Epithelial cell of proximal tubule (primary cell): ENCODE results near the gene XRRA1. TPM values are rescaled to one million over a fixed set of nuclear protein-coding genes. Genes with fewer than 3 reads are reported as not detected.
"Not testable (repeated sequence)": the region's sequence is repeated elsewhere in the genome, so short reads cannot be mapped to it uniquely, and the experiment has no call there.

Experiments
- DNase-seq: peaks from one replicate; pipeline ENCODE4 v3.0.0-alpha.2; 2011; ENCODE audit warnings: low read depth
- H3K4me3 ChIP-seq: 2 replicates; pipeline ENCODE4 v1.5.1; 2011; ENCODE audit warnings: low read depth, mild to moderate bottlenecking, low read length
- total RNA-seq: library from RNA; depleted of rRNA; stranded (reverse); fragments of >200 nt; gene quantifications from 2 replicates; pipeline ENCODE4 v1.2.3, GENCODE V29; 2015
- TF ChIP-seq, protein P1 (sequence below): conservative IDR thresholded peaks from 2 replicates; pipeline ENCODE4 v1.5.1; 2012; ENCODE audit warnings: low read depth, mild to moderate bottlenecking, low read length

XRRA1 gene, protein sequence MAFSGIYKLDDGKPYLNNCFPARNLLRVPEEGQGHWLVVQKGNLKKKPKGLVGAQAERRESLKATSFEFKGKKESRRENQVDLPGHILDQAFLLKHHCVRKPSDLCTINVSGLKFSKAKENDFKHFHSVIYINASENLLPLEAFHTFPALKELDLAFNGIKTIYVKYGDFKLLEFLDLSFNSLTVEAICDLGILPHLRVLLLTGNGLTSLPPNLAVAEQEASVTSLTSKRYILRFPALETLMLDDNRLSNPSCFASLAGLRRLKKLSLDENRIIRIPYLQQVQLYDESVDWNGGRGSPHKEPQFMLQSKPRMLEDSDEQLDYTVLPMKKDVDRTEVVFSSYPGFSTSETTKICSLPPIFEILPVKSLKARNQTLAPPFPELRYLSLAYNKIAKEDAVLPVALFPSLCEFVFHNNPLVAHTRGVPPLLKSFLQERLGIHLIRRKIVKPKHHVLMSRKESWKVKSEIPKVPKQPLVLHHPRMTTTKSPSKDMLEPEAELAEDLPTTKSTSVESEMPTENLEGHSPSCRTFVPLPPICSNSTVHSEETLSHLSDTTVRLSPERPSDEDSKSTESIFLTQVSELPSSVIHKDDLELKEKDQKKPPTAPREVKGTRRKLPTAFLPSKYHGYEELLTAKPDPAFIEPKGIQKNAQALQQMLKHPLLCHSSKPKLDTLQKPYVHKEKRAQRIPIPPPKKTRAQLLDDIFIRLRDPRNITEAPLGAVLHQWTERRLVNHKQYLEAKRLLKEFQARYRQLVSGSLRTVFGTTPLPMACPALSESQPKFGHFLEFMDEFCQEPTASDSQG
- total RNA-seq, result 5.1 and 9.5 TPM in 2 replicates

DNA sequence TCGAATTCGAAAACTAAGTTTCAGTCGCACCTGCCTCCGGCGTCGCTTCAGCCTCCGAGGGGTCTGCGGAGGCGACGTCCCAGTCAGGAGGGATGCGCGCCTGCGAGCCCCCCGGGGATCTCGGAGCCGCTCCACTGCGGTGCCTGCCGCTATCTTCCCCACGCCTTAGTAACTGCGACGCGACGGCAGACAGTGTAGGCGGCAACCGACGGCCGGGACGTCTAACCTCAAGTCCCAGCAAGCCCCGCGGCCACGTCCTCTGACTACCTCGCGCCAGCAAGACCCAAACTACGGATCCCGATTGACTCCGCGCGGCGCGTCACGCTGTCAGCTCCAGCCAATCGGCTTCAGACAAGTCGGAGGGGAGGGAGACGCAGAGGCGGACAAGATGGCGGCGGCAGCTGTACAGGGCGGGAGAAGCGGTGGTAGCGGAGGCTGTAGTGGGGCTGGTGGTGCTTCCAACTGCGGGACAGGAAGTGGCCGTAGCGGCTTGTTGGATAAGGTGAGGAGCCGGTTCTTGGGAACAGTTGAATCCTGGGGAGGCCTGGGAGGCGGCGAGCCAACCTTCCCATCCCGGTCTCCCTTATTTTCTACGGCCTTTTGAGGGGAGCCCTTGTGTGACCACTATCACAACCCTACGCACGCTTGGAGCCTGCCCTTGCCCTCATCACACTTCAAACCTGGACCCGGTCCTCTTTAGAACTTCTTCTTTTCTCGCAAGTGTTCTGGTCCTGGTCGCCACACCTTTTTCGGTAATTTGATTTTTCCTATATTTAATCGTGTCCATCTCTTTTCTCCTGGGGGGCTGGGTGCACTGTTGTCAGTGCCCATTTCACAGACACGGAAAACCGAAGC is at the start of gene XRRA1, which contains the start of gene SPCS2:
XRRA1 (minus strand) TSS at position 194 of the 855 bp plus-strand sequence. CDS start 8,213 bp downstream, outside the sequence.
SPCS2 (plus strand) TSS at position 369 of the 855 bp plus-strand sequence; CDS start at position 389, 20 bp downstream.
- TF ChIP-seq, protein P1, sequence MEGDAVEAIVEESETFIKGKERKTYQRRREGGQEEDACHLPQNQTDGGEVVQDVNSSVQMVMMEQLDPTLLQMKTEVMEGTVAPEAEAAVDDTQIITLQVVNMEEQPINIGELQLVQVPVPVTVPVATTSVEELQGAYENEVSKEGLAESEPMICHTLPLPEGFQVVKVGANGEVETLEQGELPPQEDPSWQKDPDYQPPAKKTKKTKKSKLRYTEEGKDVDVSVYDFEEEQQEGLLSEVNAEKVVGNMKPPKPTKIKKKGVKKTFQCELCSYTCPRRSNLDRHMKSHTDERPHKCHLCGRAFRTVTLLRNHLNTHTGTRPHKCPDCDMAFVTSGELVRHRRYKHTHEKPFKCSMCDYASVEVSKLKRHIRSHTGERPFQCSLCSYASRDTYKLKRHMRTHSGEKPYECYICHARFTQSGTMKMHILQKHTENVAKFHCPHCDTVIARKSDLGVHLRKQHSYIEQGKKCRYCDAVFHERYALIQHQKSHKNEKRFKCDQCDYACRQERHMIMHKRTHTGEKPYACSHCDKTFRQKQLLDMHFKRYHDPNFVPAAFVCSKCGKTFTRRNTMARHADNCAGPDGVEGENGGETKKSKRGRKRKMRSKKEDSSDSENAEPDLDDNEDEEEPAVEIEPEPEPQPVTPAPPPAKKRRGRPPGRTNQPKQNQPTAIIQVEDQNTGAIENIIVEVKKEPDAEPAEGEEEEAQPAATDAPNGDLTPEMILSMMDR, result no peak
- peak; percentile 80 for DNase-seq
- peak within 1 kb of the TSS; percentile 99 for H3K4me3 ChIP-seq

- no peak for DNase-seq
- H3K4me3 ChIP-seq, result no peak overlapping the region
- TF ChIP-seq, protein P1, result no peak
These were observed 44.0 kb upstream of the XRRA1 start for GRCh38 chr11:74992852-74993251.

DNA sequence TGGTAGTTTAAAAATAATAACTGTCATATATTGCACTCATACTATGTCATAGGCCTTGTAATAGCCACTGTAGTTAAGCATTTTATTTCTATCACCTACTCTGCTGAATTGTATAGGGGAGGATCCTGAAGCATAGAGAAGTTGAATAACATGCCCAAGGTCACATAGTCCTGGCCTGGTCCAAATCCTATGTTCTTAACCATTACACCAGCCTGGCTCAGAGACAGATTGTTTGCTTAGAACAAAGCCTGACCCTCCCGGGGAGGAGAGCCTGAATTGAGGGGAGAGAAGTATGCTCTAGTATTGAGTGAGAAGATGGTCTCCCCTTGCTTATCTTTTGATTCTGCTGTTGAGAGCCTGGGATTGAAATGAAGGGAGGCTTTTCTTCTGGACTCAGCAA is 42.0 kb upstream of the XRRA1 start:
- no peak for DNase-seq
- TF ChIP-seq, protein P1, result no peak
- H3K4me3 ChIP-seq, result no peak overlapping the region

DNA sequence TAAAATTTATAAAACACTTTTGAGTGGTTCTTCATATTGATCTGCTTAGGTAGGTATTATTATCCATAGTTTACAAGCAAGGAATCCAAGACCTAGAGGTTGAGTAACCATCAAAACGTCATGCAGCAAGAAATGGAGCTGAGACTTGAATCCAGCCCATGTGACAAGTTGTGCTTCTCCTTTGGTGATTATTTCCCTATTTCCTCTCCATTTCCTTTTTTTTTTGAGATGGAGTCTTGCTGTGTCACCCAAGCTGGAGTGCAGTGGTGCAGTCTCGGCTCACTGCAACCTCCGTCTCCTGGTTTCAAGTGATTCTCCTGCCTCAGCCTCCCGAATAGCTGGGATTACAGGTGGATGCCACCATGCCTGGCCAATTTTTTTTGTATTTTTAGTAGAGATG is 41.3 kb upstream of the XRRA1 start:
- not testable (repeated sequence) for H3K4me3 ChIP-seq, DNase-seq

DNA sequence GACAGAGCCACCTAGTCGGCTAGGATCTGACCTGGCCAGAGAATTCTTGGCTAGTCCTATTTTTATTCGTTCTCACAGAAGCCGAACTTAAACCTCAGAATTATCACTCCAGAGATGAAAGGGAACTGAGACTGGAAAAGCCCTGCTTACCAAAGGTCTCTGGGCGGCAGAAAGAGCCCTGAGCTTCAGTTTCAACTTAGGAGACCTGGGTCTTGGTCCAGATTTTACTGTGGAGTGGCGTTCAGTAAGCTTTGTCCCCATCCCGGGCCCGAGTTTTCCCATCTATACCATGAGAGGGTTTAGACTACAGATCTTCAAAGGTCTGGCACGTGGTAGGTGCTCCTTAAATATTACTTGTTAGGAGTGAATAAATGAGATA is 40.4 kb upstream of the XRRA1 start:
- TF ChIP-seq, protein P1, result no peak
- DNase-seq, result no peak
- H3K4me3 ChIP-seq, result peak overlapping the region; percentile 98

DNA sequence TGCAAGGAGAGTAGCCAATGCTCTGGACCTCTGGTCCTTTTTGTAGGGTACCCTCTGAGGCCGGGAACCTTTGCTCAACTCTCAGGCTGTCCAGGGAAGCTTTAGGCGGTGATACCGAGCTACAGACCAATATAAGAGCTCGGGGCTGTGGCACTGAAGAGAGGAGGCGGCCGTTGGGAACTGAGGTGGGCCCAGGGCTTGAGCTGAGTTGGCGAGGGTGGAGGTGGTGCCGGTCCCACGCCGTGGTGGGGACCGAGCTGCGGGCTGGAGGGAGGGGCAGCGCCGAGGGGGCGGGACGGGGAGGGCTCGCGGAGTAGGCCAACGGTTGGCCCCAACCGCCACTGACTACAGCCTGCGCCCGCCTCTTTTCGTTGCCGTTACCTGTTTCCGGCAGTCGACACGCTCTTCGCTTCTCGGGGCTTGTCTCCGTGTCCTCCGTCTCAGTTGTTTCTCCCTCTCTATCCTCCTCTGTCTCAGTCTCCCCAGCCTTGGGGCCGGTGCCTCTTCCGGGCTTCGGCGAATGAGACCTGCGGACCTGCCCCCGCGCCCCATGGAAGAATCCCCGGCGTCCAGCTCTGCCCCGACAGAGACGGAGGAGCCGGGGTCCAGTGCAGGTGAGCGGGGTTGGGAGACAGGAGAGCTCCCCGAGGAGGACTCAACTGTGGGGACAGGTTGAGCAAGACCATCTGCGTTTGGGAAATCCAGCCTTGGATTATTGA is 39.8 kb upstream of the XRRA1 start, which contains the start of gene NEU3:
NEU3 (plus strand) TSS at position 393 of the 719 bp plus-strand sequence; CDS start at position 521, 128 bp downstream.
- TF ChIP-seq, protein P1, result no peak
- DNase-seq, result no peak
- peak within 1 kb of the TSS; percentile 98 for H3K4me3 ChIP-seq
